ENCODE measurements around the gene FNIP1.
"Not testable (repeated sequence)": the region's sequence is repeated elsewhere in the genome, so short reads cannot be mapped to it uniquely, and the experiment has no call there.

FNIP1 gene

DNA sequence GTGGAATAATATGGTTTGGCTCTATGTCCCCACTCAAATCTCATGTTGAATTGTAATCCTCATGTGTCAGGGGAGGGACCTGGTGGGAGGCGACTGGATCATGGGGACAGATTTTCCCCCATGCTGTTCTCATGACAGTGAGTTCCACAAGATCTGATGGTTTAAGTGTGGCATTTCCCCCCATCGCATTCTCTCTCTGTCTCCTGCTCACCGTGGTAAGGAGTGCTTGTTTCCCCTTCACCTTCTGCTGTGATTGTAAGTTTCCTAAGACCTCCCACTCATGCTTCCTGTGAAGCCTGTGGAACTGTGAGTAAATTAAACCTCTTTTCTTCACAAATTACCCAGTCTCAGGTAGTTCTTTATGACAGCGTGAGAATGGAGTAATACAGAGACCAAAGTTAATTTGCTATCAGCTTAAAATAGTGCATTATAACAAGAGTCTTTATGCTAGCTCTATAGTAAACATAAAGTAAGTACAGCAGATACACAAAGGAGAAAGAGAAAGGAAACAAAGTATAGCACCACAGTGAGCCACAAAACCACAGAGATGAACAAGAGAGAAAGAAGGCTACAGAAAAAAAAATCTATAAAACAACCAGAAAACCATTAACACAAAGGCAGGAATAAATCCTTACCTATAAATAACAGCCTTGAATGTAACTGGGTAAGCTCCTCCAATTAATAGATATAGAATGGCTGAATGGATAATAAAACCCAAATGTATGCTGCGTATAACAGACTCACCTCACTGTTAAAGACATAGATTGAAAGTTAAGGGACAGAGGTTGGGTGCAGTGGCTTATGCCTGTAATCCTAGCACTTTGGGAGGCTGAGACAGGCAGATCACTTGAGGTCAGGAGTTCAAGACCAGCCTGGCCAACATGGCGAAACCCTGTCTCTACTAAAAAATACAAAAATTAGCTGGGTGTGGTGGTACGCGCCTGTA, 201.5 kb downstream of the FNIP1 start:
- DNase-seq, result no peak

DNA sequence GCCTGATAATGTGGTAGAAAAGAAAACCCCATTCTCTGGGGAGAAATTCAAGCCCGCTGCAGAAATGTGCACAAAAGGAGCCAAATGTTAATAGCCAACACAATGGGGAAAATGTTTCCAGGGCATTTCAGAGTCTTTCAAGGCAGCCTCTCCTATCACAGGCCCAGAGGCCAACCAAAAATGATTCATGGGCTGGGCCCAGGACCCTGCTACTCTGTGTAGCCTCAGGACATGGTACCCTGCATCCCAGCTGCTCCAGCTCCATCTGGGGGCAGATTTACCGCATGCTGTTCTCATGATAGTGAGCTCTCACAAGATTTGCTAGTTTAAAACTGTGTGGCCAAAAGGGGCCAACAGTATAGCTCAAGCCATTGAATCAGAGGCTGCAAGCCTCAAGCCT, 202.9 kb downstream of the FNIP1 start:
- no peak for DNase-seq

DNA sequence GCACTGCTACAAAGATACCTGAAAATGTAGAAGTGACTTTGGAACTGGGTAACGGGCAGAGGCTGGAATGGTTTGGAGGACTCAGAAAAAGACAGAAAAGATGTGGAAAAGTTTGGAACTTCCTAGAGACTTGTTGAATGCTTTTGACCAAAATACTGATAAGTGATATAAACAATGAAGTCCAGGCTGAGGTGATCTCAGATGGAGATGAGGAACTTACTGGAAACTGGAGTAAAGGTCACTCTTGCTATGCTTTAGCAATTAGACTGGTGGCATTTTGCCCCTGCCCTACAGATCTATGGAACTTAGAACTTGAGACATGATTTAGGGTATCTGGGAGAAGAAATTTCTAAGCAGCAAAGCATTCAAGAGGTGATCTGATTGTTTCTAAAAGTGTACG, 203.4 kb downstream of the FNIP1 start:
- DNase-seq, result not testable (repeated sequence)

Data from NCI-H524 treated with DMSO at 0.1 percent for 48 hours (cell line).